ENCODE data around the gene ISLR.

Gene ISLR

GRCh38 chr15:74225928-74226327, 52.4 kb downstream of the ISLR start:
- no peak for TF ChIP-seq CTCF (IDR thresholded peaks at IDR 0.05; ENCODE audit: borderline replicate concordance, extremely low read depth, low read length, poor library complexity, severe bottlenecking)
- no peak for DNase-seq
- Histone ChIP-seq H3K4me1 (ENCODE audit: insufficient read depth, low read length) (no peaks in the 10 kb centered on the region), H3K4me2 (ENCODE audit: insufficient read depth, low read length) (no peak overlapping the region), H3K27ac (ENCODE audit: low read length) (no peak overlapping the region), H3K27me3 (ENCODE audit: insufficient read depth, low read length, poor library complexity) (peaks cover 8% of the 10 kb centered on the region), H3K79me2 (ENCODE audit: insufficient read depth, low read length) (no peaks in the 10 kb centered on the region), H3K4me3 (ENCODE audit: low read depth in 1 of 2, low read length in 2 of 2) (no peak overlapping the region), H3K9ac (ENCODE audit: low read depth, low read length) (no peak overlapping the region), H3K9me3 (ENCODE audit: insufficient read depth, low read length, severe bottlenecking) (no peaks in the 10 kb centered on the region), H3K36me3 (ENCODE audit: insufficient read depth, low read length) (no peaks in the 10 kb centered on the region), H4K20me1 (ENCODE audit: insufficient read depth, low read length) (no peaks in the 10 kb centered on the region), H2AFZ (ENCODE audit: low read depth, low read length) (no peak overlapping the region)
- no peak for ATAC-seq (ENCODE audit: insufficient read depth, low read depth)
